Mesendoderm (in vitro differentiated cells): ENCODE measurements around the gene WDR53.
"Not testable (repeated sequence)": the region's sequence is repeated elsewhere in the genome, so short reads cannot be mapped to it uniquely, and the experiment has no call there.

Experiments
- DNase-seq: peaks from one replicate; pipeline ENCODE4 v3.0.0; 2013
- H2AK5ac ChIP-seq: 2 replicates; pipeline ENCODE4 v1.6.1; 2013; ENCODE audit warnings: low read length, inconsistent platforms
- H2BK120ac ChIP-seq: 2 replicates; pipeline ENCODE4 v1.6.1; 2013; ENCODE audit warnings: low read depth, mild to moderate bottlenecking, low read length, moderate library complexity, mixed read lengths
- H2BK15ac ChIP-seq: replicated peaks from 2 replicates; pipeline ENCODE4 v1.6.1; 2013; ENCODE audit warnings: low read depth, mild to moderate bottlenecking, moderate library complexity
- H2BK5ac ChIP-seq: 2 replicates; pipeline ENCODE4 v1.6.1; 2013; ENCODE audit warnings: low read length, inconsistent platforms
- H3K18ac ChIP-seq: 2 replicates; pipeline ENCODE4 v1.6.1; 2013; ENCODE audit warnings: mild to moderate bottlenecking, low read length, mixed read lengths
- H3K23ac ChIP-seq: one replicate; pipeline ENCODE4 v1.6.1; 2013; ENCODE audit warnings: low read length
- H3K27ac ChIP-seq: 2 replicates; pipeline ENCODE4 v1.5.1; 2013; ENCODE audit warnings: low read depth, mild to moderate bottlenecking, inconsistent platforms, low read length, moderate library complexity
- H3K27me3 ChIP-seq: 2 replicates; pipeline ENCODE4 v1.6.1; 2013; ENCODE audit warnings: low read length, control low read depth, mild to moderate bottlenecking, inconsistent platforms; ENCODE audit not compliant: insufficient read depth, poor library complexity
- H3K36me3 ChIP-seq: 2 replicates; pipeline ENCODE4 v1.6.1; 2013; ENCODE audit warnings: low read length, inconsistent platforms; ENCODE audit not compliant: control insufficient read depth, insufficient read depth
- H3K4ac ChIP-seq: one replicate; pipeline ENCODE4 v1.6.1; 2013; ENCODE audit warnings: low read depth, mild to moderate bottlenecking, low read length, moderate library complexity
- H3K4me1 ChIP-seq: 2 replicates; pipeline ENCODE4 v1.6.1; 2013; ENCODE audit warnings: low read depth, low read length, inconsistent platforms; ENCODE audit not compliant: control insufficient read depth
- H3K4me2 ChIP-seq: 2 replicates; pipeline ENCODE4 v1.6.1; 2013; ENCODE audit warnings: low read length
- H3K4me3 ChIP-seq: 2 replicates; pipeline ENCODE4 v1.5.1; 2013; ENCODE audit warnings: mild to moderate bottlenecking, low read length
- H3K56ac ChIP-seq: one replicate; pipeline ENCODE4 v1.6.1; 2013; ENCODE audit warnings: low read length
- H3K79me1 ChIP-seq: 2 replicates; pipeline ENCODE4 v1.6.1; 2013; ENCODE audit warnings: low read length, inconsistent platforms
- H3K79me2 ChIP-seq: 2 replicates; pipeline ENCODE4 v1.6.1; 2013; ENCODE audit warnings: mild to moderate bottlenecking, low read length; ENCODE audit not compliant: control insufficient read depth, insufficient read depth
- H3K9ac ChIP-seq: 2 replicates; pipeline ENCODE4 v1.6.1; 2013; ENCODE audit warnings: low read length, inconsistent platforms
- H4K5ac ChIP-seq: one replicate; pipeline ENCODE4 v1.6.1; 2013; ENCODE audit warnings: low read length
- H4K8ac ChIP-seq: one replicate; pipeline ENCODE4 v1.6.1; 2013; ENCODE audit warnings: low read depth, mild to moderate bottlenecking, control low read depth, low read length, moderate library complexity
- WGBS: extraction: QIAGEN DNeasy Blood & Tissue Kit; methylation state at CpG from one replicate; pipeline ENCODE4 v1.1.7; 2013; ENCODE audit warnings: low lambda C conversion rate, missing lambda C conversion rate; ENCODE audit not compliant: insufficient coverage; ENCODE audit errors: extremely low coverage; 5-methylcytosine and 5-hydroxymethylcytosine counted together

The WDR53 gene

DNA sequence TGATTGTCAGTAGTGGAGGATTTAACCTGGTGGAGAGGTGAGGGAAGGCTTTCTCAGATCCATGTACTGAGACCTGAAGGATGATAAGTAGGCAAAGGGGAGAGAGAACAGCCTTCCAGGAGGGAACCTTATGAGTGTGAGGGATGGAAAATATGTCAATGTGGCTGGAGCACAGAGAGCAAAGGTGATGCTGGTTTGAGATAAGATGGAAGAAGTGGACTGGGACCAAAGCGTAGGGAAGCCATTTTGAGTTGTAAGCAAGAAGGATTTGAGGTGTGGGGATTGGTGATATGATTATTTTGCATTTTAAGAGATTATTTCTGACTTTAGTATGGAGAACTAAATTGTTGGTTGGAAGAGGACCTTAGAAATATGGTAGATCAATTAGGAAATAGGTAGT, 4.0 kb upstream of the WDR53 start:
- H3K9ac ChIP-seq: no peak overlapping the region
- H4K5ac ChIP-seq: no peak overlapping the region
- H3K4me1 ChIP-seq: peaks cover 4% of the 10 kb centered on the region
- H3K79me2 ChIP-seq: peaks cover 31% of the 10 kb centered on the region
- no peak overlapping the region for H2BK15ac ChIP-seq
- no peak overlapping the region for H3K18ac ChIP-seq
- no peak overlapping the region for H3K23ac ChIP-seq
- peaks cover 24% of the 10 kb centered on the region for H3K79me1 ChIP-seq
- no peaks in the 10 kb centered on the region for H3K27me3 ChIP-seq
- H3K56ac ChIP-seq: no peak overlapping the region
- no peak overlapping the region for H3K27ac ChIP-seq
- no peak for DNase-seq
- no peak overlapping the region for H2AK5ac ChIP-seq
- H3K36me3 ChIP-seq: no peaks in the 10 kb centered on the region
- no peak overlapping the region for H2BK120ac ChIP-seq
- 100% methylated on average over 1 of the region's 1 CpG for WGBS
- no peak overlapping the region for H3K4me3 ChIP-seq
- no peak overlapping the region for H2BK5ac ChIP-seq
- H3K4me2 ChIP-seq: no peak overlapping the region
- no peak overlapping the region for H4K8ac ChIP-seq
- H3K4ac ChIP-seq: no peak overlapping the region

DNA sequence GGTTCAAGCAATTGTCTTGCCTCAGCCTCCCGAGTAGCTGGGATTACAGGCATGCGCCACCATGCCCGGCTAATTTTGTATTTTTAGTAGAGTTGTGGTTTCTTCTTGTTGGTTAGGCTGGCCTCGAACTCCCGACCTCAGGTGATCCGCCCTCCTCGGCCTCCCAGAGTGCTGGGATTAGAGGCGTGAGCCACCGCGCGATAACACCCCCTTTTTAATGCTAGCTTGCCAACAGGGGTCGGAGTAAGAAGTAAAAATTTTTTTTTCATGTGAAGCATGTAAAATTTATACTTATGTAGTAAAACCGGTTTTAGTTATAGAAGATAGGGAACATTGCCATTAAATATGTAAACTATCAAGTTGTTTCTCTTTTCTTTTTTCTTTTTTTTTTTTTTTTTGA, 2.0 kb upstream of the WDR53 start:
- not testable (repeated sequence) for H3K4me1 ChIP-seq, H3K18ac ChIP-seq, DNase-seq, H3K4me3 ChIP-seq, H4K8ac ChIP-seq, H3K56ac ChIP-seq, H3K4me2 ChIP-seq, H2AK5ac ChIP-seq, H2BK120ac ChIP-seq, H2BK5ac ChIP-seq, H3K4ac ChIP-seq, H3K23ac ChIP-seq, H3K27ac ChIP-seq, H3K27me3 ChIP-seq, H3K36me3 ChIP-seq, H4K5ac ChIP-seq, H2BK15ac ChIP-seq, H3K9ac ChIP-seq
- Histone ChIP-seq H3K79me1 (peaks cover 20% of the 10 kb centered on the region), H3K79me2 (peaks cover 29% of the 10 kb centered on the region)
- no CpG with 5 or more reads among the region's 13 CpGs for WGBS

DNA sequence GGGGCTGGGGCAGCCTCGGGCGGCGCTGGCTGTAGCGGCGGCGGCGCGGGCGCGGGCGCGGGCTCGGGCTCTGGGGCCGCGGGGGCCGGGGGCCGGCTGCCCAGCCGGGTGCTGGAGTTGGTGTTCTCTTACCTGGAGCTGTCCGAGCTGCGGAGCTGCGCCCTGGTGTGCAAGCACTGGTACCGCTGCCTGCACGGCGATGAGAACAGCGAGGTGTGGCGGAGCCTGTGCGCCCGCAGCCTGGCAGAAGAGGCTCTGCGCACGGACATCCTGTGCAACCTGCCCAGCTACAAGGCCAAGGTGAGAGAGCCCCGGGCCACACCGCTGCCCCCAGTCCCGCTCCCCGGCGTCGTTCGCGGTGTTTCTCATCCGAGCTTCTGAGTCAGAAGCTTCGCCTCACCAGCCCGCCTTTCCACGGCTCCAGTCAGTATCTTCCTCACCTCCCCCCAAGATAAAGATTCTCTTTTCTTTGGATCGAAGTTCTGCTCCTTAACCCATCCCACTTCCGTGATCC, 706 bp upstream of the WDR53 start:
- Histone ChIP-seq H3K4me1 (peaks cover 4% of the 10 kb centered on the region), H2BK5ac (no peak overlapping the region), H3K27ac (peak overlapping the region; percentile 62), H3K79me1 (peaks cover 18% of the 10 kb centered on the region), H3K18ac (no peak overlapping the region), H2AK5ac (no peak overlapping the region), H4K8ac (no peak overlapping the region), H3K56ac (peak overlapping the region; percentile 88), H4K5ac (no peak overlapping the region), H3K36me3 (no peaks in the 10 kb centered on the region), H2BK120ac (no peak overlapping the region), H3K79me2 (peaks cover 27% of the 10 kb centered on the region), H3K27me3 (no peaks in the 10 kb centered on the region), H3K9ac (peak overlapping the region; percentile 84), H2BK15ac (no peak overlapping the region), H3K23ac (no peak overlapping the region), H3K4me2 (peak overlapping the region; percentile 90), H3K4ac (no peak overlapping the region), H3K4me3 (peak overlapping the region; percentile 79)
- DNase-seq: peak; percentile 71
- WGBS: no CpG with 5 or more reads among the region's 44 CpGs

DNA sequence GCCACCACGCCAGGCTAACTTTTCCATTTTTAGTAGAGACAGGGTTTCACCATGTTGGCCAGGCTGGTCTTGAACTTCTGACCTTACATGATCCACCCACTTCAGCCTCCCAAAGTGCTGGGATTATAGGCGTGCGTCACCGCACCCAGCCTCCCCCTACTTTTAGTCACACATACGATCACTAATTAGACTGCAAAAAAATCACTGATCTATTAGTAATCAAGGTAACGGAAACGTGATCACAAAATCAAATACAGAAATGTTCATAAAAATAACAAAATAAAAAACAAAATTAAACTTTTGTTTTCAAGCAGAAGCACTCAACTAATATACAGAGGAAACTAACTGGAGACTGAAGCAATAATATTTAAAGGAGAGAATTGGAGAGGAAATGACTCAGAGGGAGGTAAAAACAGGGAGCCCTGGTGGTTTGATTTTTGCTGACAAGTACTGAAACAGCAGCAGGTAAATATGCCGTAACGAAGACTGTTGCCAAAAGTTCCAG, 4.6 kb downstream of the WDR53 start:
- H3K23ac ChIP-seq: no peak overlapping the region
- no peak overlapping the region for H2AK5ac ChIP-seq
- no peak overlapping the region for H3K4me2 ChIP-seq
- H3K4ac ChIP-seq: no peak overlapping the region
- H3K79me2 ChIP-seq: peaks cover 8% of the 10 kb centered on the region
- H3K79me1 ChIP-seq: peaks cover 6% of the 10 kb centered on the region
- no peak overlapping the region for H3K56ac ChIP-seq
- H4K8ac ChIP-seq: no peak overlapping the region
- no peak overlapping the region for H2BK5ac ChIP-seq
- H3K18ac ChIP-seq: no peak overlapping the region
- no peak for DNase-seq
- H3K4me1 ChIP-seq: no peaks in the 10 kb centered on the region
- no peak overlapping the region for H2BK120ac ChIP-seq
- WGBS: no CpG with 5 or more reads among the region's 9 CpGs
- H3K27ac ChIP-seq: no peak overlapping the region
- no peaks in the 10 kb centered on the region for H3K36me3 ChIP-seq
- no peak overlapping the region for H3K4me3 ChIP-seq
- H2BK15ac ChIP-seq: no peak overlapping the region
- H3K9ac ChIP-seq: no peak overlapping the region
- no peaks in the 10 kb centered on the region for H3K27me3 ChIP-seq
- no peak overlapping the region for H4K5ac ChIP-seq

DNA sequence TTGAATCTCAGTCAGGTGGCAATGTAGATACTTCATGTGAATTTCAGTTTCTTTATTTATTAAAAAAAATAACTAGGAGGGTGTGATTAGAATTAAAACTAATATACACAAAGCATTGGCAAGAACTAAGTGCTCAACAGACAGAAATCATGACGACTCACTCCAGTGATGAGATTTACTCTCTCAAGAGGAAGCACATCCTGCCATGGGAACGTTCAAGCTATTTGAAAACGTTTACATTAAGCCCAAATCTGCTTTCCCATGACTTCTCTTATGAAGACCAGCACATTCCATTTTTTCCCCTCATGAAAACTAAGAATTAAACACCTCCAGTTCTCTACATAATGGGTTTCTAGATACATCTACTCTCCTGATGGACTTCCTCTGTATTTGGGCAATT, 8.5 kb downstream of the WDR53 start:
- Histone ChIP-seq H3K27ac (no peak overlapping the region), H3K9ac (no peak overlapping the region), H3K79me1 (peaks cover 1% of the 10 kb centered on the region), H3K18ac (no peak overlapping the region), H3K4ac (no peak overlapping the region), H2BK120ac (no peak overlapping the region), H3K27me3 (no peaks in the 10 kb centered on the region), H4K5ac (no peak overlapping the region), H2BK5ac (no peak overlapping the region), H4K8ac (no peak overlapping the region), H3K56ac (no peak overlapping the region), H3K4me3 (no peak overlapping the region), H3K4me1 (no peaks in the 10 kb centered on the region), H3K36me3 (no peaks in the 10 kb centered on the region), H3K23ac (no peak overlapping the region), H2AK5ac (no peak overlapping the region), H2BK15ac (no peak overlapping the region), H3K79me2 (no peaks in the 10 kb centered on the region), H3K4me2 (no peak overlapping the region)
- no CpG with 5 or more reads among the region's 3 CpGs for WGBS
- no peak for DNase-seq

DNA sequence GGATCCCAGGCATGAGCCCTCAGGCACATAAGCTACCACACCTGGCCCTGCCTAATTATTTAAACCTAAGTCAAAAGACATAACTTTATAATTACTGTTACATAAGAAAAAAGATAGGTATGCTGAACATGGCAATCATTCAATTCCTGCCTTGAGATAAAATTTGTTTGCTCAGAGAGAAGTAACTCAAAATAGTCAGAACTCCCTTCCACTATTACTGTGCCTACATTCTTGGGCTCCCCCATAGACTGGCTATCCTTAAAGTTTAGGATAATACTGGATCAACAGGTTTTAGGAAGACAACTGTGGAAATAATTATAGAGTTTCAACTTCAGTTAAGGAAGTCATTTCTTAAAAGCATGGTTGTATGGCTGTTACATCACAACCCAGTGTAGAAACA, 9.9 kb downstream of the WDR53 start:
- Histone ChIP-seq H2BK15ac (no peak overlapping the region), H3K4me1 (no peaks in the 10 kb centered on the region), H3K56ac (no peak overlapping the region), H3K79me1 (peaks cover 1% of the 10 kb centered on the region), H4K5ac (no peak overlapping the region), H3K27ac (no peak overlapping the region), H3K4me2 (no peak overlapping the region), H3K23ac (no peak overlapping the region), H3K36me3 (no peaks in the 10 kb centered on the region), H2AK5ac (no peak overlapping the region), H2BK120ac (no peak overlapping the region), H3K4ac (no peak overlapping the region), H2BK5ac (no peak overlapping the region), H3K27me3 (no peaks in the 10 kb centered on the region), H3K79me2 (no peaks in the 10 kb centered on the region), H3K9ac (no peak overlapping the region), H3K18ac (no peak overlapping the region), H4K8ac (no peak overlapping the region), H3K4me3 (no peak overlapping the region)
- DNase-seq: no peak
